Keratinocyte (primary cell): Measurements from ENCODE around the gene ZCCHC24. TPM values are rescaled to one million over a fixed set of nuclear protein-coding genes. Genes with fewer than 3 reads are reported as not detected.

Experiments
- DNase-seq: peaks from one replicate; pipeline ENCODE4 v3.0.0-alpha.2; 2011; ENCODE audit warnings: low read depth, missing footprints, low spot score
- FAIRE-seq: peaks from 2 replicates; lab custom pipeline; 2011; peaks lifted over from hg19 to GRCh38; lab: Jason Lieb, UNC
- H2AFZ ChIP-seq: 2 replicates; pipeline ENCODE4 v1.6.0; 2012; ENCODE audit warnings: low read length, control low read depth, inconsistent platforms; ENCODE audit not compliant: control insufficient read depth
- H3K27ac ChIP-seq: 2 replicates; pipeline ENCODE4 v1.5.1; 2011; ENCODE audit warnings: low read length; ENCODE audit not compliant: control insufficient read depth, insufficient read depth
- H3K27me3 ChIP-seq: 3 replicates; pipeline ENCODE4 v1.6.0; 2011; ENCODE audit warnings: low read length; ENCODE audit not compliant: control insufficient read depth, insufficient read depth; ENCODE audit errors: extremely low read depth
- H3K36me3 ChIP-seq, 2 experiments: 2 replicates in 1 of 2; 3 replicates in 1 of 2; pipeline ENCODE4 v1.5.1; 2011; ENCODE audit warnings: low read length in 2 of 2, mild to moderate bottlenecking in 1 of 2; ENCODE audit not compliant: control insufficient read depth in 2 of 2, insufficient read depth in 2 of 2; ENCODE audit errors: extremely low read depth in 1 of 2
- H3K4me1 ChIP-seq: 3 replicates; pipeline ENCODE4 v1.5.1; 2011; ENCODE audit warnings: low read length; ENCODE audit not compliant: control insufficient read depth, insufficient read depth; ENCODE audit errors: extremely low read depth
- H3K4me2 ChIP-seq: 3 replicates; pipeline ENCODE4 v1.6.0; 2011; ENCODE audit warnings: low read depth, low read length; ENCODE audit not compliant: control insufficient read depth, insufficient read depth; ENCODE audit errors: extremely low read depth
- H3K4me3 ChIP-seq, 3 experiments: fragments of 200-600 bp in 1 of 3; sonication (generic) in 1 of 3; 2 replicates in 2 of 3; 3 replicates in 1 of 3; pipeline ENCODE4 v1.5.1; 2011 to 2016; ENCODE audit warnings: low read length in 3 of 3, mild to moderate bottlenecking in 3 of 3, control low read depth in 2 of 3, inconsistent platforms in 1 of 3, low read depth in 1 of 3, mixed read lengths in 1 of 3, mixed run types in 1 of 3, moderate library complexity in 1 of 3; ENCODE audit not compliant: control insufficient read depth in 2 of 3, insufficient read depth in 2 of 3; ENCODE audit errors: extremely low read depth in 1 of 3
- H3K79me2 ChIP-seq: 2 replicates; pipeline ENCODE4 v1.6.0; 2012; ENCODE audit warnings: low read length; ENCODE audit not compliant: control insufficient read depth, insufficient read depth
- H3K9ac ChIP-seq: 3 replicates; pipeline ENCODE4 v1.6.0; 2011; ENCODE audit warnings: low read length; ENCODE audit not compliant: control insufficient read depth, insufficient read depth; ENCODE audit errors: extremely low read depth
- H3K9me1 ChIP-seq: 3 replicates; pipeline ENCODE4 v1.6.0; 2011; ENCODE audit warnings: low read length; ENCODE audit not compliant: control insufficient read depth, insufficient read depth; ENCODE audit errors: extremely low read depth
- H3K9me3 ChIP-seq: 2 replicates; pipeline ENCODE4 v1.5.1; 2012; ENCODE audit warnings: low read depth, low read length; ENCODE audit not compliant: control insufficient read depth
- H4K20me1 ChIP-seq: 3 replicates; pipeline ENCODE4 v1.6.0; 2011; ENCODE audit warnings: low read length; ENCODE audit not compliant: control insufficient read depth, insufficient read depth; ENCODE audit errors: extremely low read depth
- CTCF ChIP-seq, 3 experiments: IDR thresholded peaks in 1 of 3; conservative IDR thresholded peaks in 1 of 3; optimal IDR thresholded peaks in 1 of 3; 2 replicates in 2 of 3; 3 replicates in 1 of 3; pipeline versions ENCODE3 to v1.5.1; 2011; ENCODE audit warnings: low read length in 3 of 3, mild to moderate bottlenecking in 3 of 3, moderate library complexity in 2 of 3, control low read depth in 1 of 3, inconsistent platforms in 1 of 3; ENCODE audit not compliant: insufficient read depth in 2 of 3; ENCODE audit errors: extremely low read depth in 1 of 3
- EZH2 ChIP-seq: IDR thresholded peaks from one replicate; pipeline ENCODE4 v1.6.1; 2012; ENCODE audit warnings: inconsistent platforms, mild to moderate bottlenecking, low read length, moderate library complexity
- dilution Hi-C: fragments of 300-500 bp; cut with MboI; formaldehyde crosslinking; loops from one replicate; pipeline ENCODE4 v1.7.0; 2020; ENCODE audit warnings: low sequenced_read_pairs; ENCODE audit not compliant: extremely low pct_ligation_motif_present
- polyA plus RNA-seq, 5 experiments: library from polyadenylated mRNA; depleted of rRNA in 3 of 5; stranded (reverse) in 3 of 5; stranded (forward) in 1 of 5; unstranded in 1 of 5; fragments of >200 nt; gene quantifications; 1 replicate in 1 of 5; 2 replicates in 3 of 5; 3 replicates in 1 of 5; pipeline versions ENCODE4 v1.2.1 to v1.2.3, GENCODE V29; 2011 to 2012; ENCODE audit warnings: missing spikeins in 2 of 5, low read depth in 1 of 5, low replicate concordance in 1 of 5

Gene ZCCHC24
- polyA plus RNA-seq, 1 donor (not counting 4 experiments of a cell fraction or from before 2014, with no cell fraction given) = 0.96 TPM

GRCh38 chr10:79458483-79458882 lies 13.1 kb upstream of the ZCCHC24 start:
- H3K4me2 ChIP-seq = no peak overlapping the region
- H3K36me3 ChIP-seq = no peaks in the 10 kb centered on the region
- no peak for TF ChIP-seq CTCF (optimal IDR thresholded peaks at IDR 0.05 in 1 of 3, IDR thresholded peaks at IDR 0.05 in 1 of 3, conservative IDR thresholded peaks at IDR 0.05 in 1 of 3; ENCODE audit: extremely low read depth in 1 of 3, insufficient read depth in 2 of 3, low read length in 3 of 3)
- no peak for TF ChIP-seq EZH2
- no peaks in the 10 kb centered on the region for H3K9me1 ChIP-seq
- dilution Hi-C loops = no loop called here
- H3K27me3 ChIP-seq = peaks cover 9% of the 10 kb centered on the region
- no peak overlapping the region for H3K4me3 ChIP-seq
- H4K20me1 ChIP-seq = no peaks in the 10 kb centered on the region
- no peak overlapping the region for H3K9ac ChIP-seq
- no peak overlapping the region for H2AFZ ChIP-seq
- DNase-seq = no peak
- H3K9me3 ChIP-seq = no peaks in the 10 kb centered on the region
- FAIRE-seq = no peak
- H3K79me2 ChIP-seq = no peaks in the 10 kb centered on the region
- no peak overlapping the region for H3K27ac ChIP-seq
- H3K4me1 ChIP-seq = peaks cover 15% of the 10 kb centered on the region

DNA sequence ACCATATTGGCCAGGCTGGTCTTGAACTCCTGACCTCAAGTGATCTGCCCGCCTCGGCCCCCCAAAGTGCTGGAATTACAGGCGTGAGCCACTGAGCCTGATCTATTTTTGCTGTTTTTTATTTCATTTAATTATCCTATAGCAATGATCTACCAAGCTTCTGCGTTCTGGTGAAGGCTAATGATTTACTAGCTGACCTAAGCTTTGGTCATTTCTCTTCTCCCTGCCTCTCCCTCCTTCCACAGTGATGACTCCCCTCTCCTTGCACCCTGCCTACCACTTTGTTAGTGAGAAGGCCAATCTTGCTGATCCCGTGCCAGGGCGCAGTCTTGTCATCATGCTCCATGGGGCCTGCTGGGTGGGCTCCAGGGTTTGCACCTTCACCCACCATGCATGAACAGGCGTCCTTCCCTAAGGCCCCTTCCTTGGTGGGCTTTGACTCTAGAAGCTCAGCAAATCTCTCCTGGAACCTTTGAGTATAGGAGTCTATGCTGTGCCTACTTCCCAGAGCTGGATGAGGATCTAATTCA lies 11.9 kb upstream of the ZCCHC24 start:
- Histone ChIP-seq H3K4me1 (peaks cover 15% of the 10 kb centered on the region), H3K9me1 (no peaks in the 10 kb centered on the region), H3K36me3 (no peaks in the 10 kb centered on the region), H3K4me2 (no peak overlapping the region), H3K27ac (no peak overlapping the region), H3K4me3 (no peak overlapping the region), H3K9ac (no peak overlapping the region), H3K9me3 (no peaks in the 10 kb centered on the region), H2AFZ (no peak overlapping the region), H3K79me2 (no peaks in the 10 kb centered on the region), H4K20me1 (no peaks in the 10 kb centered on the region), H3K27me3 (peaks cover 5% of the 10 kb centered on the region)
- no peak for FAIRE-seq
- TF ChIP-seq EZH2 = no peak
- TF ChIP-seq CTCF (optimal IDR thresholded peaks at IDR 0.05 in 1 of 3, IDR thresholded peaks at IDR 0.05 in 1 of 3, conservative IDR thresholded peaks at IDR 0.05 in 1 of 3; ENCODE audit: extremely low read depth in 1 of 3, insufficient read depth in 2 of 3, low read length in 3 of 3) = no peak
- dilution Hi-C loops = no loop called here
- no peak for DNase-seq
